ENCODE data around the gene ZMIZ1. TPM values are rescaled to one million over a fixed set of nuclear protein-coding genes. Genes with fewer than 3 reads are reported as not detected.

The ZMIZ1 gene
- total and polyA plus RNA-seq, 12 donors = 6.6 to 113 (median 55.1) TPM

- peaks cover 50 to 93% of the 10 kb centered on the region in 2 donors for H3K4me1 ChIP-seq (replicated peaks in 1 of 2)
- no peaks in the 10 kb centered on the region for H3K36me3 ChIP-seq (replicated peaks in 1 of 2)
- DNase-seq = no peak
- no peaks in the 10 kb centered on the region for H3K9me3 ChIP-seq (replicated peaks in 1 of 3)
- peak overlapping the region in 3 of 5 donors; percentile 14 to 47 (median 15) for H3K27ac ChIP-seq
- 71 to 84% (median 73%) methylated on average over 8 to 13 of the region's 13 CpGs for WGBS, 4 donors
- intact Hi-C loops (cut with DNase I) = no loop called here
- H3K27me3 ChIP-seq = no peaks in the 10 kb centered on the region
- TF ChIP-seq CTCF (IDR thresholded peaks at IDR 0.05) (no peak), POLR2A (IDR thresholded peaks at IDR 0.05) (no peak)
- H3K4me3 ChIP-seq = no peak overlapping the region
Observed at GRCh38 chr10:79131836-79132631, 63.3 kb downstream of the ZMIZ1 start.

GRCh38 chr10:79132681-79133381 is 64.1 kb downstream of the ZMIZ1 start:
- intact Hi-C loops (cut with DNase I) = no loop called here
- TF ChIP-seq POLR2A (IDR thresholded peaks at IDR 0.05) = no peak
- TF ChIP-seq CTCF (IDR thresholded peaks at IDR 0.05) = no peak
- Histone ChIP-seq H3K27me3 (no peaks in the 10 kb centered on the region), H3K4me3 (no peak overlapping the region), H3K4me1 (replicated peaks in 1 of 2) (peaks cover 50 to 93% of the 10 kb centered on the region in 2 donors), H3K36me3 (replicated peaks in 1 of 2) (no peaks in the 10 kb centered on the region), H3K27ac (peak overlapping the region in 3 of 5 donors; percentile 14 to 51 (median 47)), H3K9me3 (replicated peaks in 1 of 3) (no peaks in the 10 kb centered on the region)
- WGBS, 4 donors = 20 to 55% (median 40%) methylated on average over 5 to 7 of the region's 7 CpGs
- no peak for DNase-seq

- Histone ChIP-seq H3K4me1 (replicated peaks in 1 of 2) (peaks cover 52 to 93% of the 10 kb centered on the region in 2 donors), H3K9me3 (replicated peaks in 1 of 3) (no peaks in the 10 kb centered on the region), H3K4me3 (no peak overlapping the region), H3K27me3 (no peaks in the 10 kb centered on the region), H3K27ac (peak overlapping the region in 2 of 5 donors; percentile 14 to 30), H3K36me3 (replicated peaks in 1 of 2) (no peaks in the 10 kb centered on the region)
- DNase-seq = no peak
- TF ChIP-seq POLR2A (IDR thresholded peaks at IDR 0.05) (no peak), CTCF (IDR thresholded peaks at IDR 0.05) (no peak)
- WGBS, 4 donors = 8 to 35% (median 26%) methylated on average over 2 of the region's 2 CpGs
- intact Hi-C loops (cut with DNase I) = no loop called here
Observed at GRCh38 chr10:79133416-79133815, 64.7 kb downstream of the ZMIZ1 start.

GRCh38 chr10:79135790-79136189 is 67.0 kb downstream of the ZMIZ1 start:
- no peak overlapping the region for H3K4me3 ChIP-seq
- no peaks in the 10 kb centered on the region for H3K27me3 ChIP-seq
- TF ChIP-seq POLR2A (IDR thresholded peaks at IDR 0.05) (no peak), CTCF (IDR thresholded peaks at IDR 0.05) (no peak)
- H3K36me3 ChIP-seq (replicated peaks in 1 of 2) = peaks cover 0 to 6% of the 10 kb centered on the region in 2 donors
- DNase-seq = no peak
- 55 to 68% (median 60%) methylated on average over 8 to 9 of the region's 9 CpGs for WGBS, 4 donors
- no peaks in the 10 kb centered on the region for H3K9me3 ChIP-seq (replicated peaks in 1 of 3)
- H3K27ac ChIP-seq = peak overlapping the region in 4 of 5 donors; percentile 15 to 83 (median 58)
- H3K4me1 ChIP-seq (replicated peaks in 1 of 2) = peaks cover 45 to 84% of the 10 kb centered on the region in 2 donors
- intact Hi-C loops (cut with DNase I) = no loop called here

Measured in adrenal gland (tissue), 12 donors.